ENCODE data around the gene NT5C3A.
"Not testable (repeated sequence)": the region's sequence is repeated elsewhere in the genome, so short reads cannot be mapped to it uniquely, and the experiment has no call there.

DNA sequence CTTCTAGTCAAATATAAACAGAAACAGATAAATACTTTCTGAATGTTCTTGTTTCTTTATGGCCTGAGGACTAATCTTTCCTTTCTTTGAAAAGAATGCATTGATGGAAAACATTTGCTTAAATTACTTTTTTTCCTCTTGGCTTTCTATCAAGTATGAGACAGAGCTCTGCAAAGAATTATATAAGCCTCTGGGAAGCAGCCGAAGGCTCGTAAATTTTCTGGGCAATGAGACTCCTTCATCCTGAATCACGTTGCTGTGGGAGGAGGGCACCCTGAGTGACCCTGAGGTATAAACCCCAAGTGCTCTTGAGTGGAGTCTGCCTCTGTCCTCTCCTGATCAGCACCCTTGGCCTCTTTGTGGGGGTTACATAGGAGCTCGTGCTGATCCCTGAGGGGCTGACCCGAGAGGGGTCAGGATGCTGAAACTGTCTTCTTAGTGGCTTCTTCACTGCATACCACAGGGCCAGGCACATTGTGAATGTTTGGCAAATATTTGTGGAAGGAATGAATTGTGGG lies 71.4 kb downstream of the NT5C3A start:
- TF ChIP-seq POLR2A (IDR thresholded peaks at IDR 0.05), result not testable (repeated sequence)
- TF ChIP-seq, protein P1, sequence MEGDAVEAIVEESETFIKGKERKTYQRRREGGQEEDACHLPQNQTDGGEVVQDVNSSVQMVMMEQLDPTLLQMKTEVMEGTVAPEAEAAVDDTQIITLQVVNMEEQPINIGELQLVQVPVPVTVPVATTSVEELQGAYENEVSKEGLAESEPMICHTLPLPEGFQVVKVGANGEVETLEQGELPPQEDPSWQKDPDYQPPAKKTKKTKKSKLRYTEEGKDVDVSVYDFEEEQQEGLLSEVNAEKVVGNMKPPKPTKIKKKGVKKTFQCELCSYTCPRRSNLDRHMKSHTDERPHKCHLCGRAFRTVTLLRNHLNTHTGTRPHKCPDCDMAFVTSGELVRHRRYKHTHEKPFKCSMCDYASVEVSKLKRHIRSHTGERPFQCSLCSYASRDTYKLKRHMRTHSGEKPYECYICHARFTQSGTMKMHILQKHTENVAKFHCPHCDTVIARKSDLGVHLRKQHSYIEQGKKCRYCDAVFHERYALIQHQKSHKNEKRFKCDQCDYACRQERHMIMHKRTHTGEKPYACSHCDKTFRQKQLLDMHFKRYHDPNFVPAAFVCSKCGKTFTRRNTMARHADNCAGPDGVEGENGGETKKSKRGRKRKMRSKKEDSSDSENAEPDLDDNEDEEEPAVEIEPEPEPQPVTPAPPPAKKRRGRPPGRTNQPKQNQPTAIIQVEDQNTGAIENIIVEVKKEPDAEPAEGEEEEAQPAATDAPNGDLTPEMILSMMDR (IDR thresholded peaks at IDR 0.05 in 4 of 5, conservative IDR thresholded peaks at IDR 0.05 in 1 of 5), result not testable (repeated sequence)

Measured in gastrocnemius medialis (tissue), 4 donors.